HG02973 (cell line): ENCODE data around the gene CCDC102B.
"Not testable (repeated sequence)": the region's sequence is repeated elsewhere in the genome, so short reads cannot be mapped to it uniquely, and the experiment has no call there.

Source experiments
- ATAC-seq: cut with Tn5 transposase; IDR thresholded peaks from one replicate; pipeline ENCODE4 v1.9.1; 2021; ENCODE audit warnings: moderate library complexity; ENCODE audit not compliant: unreplicated experiment

The CCDC102B gene

GRCh38 chr18:68826121-68826520 lies 28.2 kb downstream of the CCDC102B start:
- no peak for ATAC-seq

DNA sequence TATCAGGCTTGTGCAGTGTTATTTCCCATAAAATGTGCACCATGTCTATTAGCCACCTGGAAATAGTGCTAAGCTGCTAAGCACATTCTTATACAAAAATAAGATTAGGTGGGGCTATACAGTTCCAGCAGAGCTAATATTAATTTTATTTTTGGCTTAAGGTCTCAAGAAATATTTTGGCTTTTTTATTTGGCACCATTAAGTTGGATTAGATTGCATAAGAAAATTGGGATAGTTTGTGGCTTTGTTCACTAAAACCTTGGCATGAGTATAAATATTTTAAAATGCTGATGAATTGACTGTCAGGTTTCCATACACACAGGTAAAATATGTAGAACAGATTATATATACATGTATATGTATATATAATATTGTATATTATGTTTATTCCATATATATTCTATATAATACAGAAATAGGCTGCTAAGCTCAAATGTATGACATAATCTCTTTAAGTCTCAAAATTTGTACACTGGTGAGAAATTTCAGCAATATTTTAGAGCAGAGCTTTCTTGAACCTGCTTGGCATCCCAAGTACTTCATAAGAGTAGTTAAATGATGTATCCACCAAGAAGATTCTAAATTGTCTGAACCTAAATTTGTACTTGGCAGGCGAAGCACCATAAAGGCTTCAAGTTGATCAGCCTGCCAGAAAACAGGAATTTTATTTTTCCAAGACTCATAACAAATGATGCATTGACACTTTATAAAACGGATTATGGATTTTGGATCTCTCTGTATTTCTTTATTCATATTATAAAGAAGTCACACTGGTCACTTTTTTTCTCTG lies 32.6 kb downstream of the CCDC102B start:
- ATAC-seq = no peak

- no peak for ATAC-seq
Observed at GRCh38 chr18:68833756-68834155, 35.9 kb downstream of the CCDC102B start.

- ATAC-seq = no peak
Observed at GRCh38 chr18:68837665-68838451, 40.0 kb downstream of the CCDC102B start.

GRCh38 chr18:68839701-68840100 lies 41.8 kb downstream of the CCDC102B start:
- no peak for ATAC-seq

- ATAC-seq = no peak
Observed at GRCh38 chr18:68840554-68841263, 42.8 kb downstream of the CCDC102B start.

- ATAC-seq = no peak
Observed at GRCh38 chr18:68841301-68841700, 43.4 kb downstream of the CCDC102B start.

DNA sequence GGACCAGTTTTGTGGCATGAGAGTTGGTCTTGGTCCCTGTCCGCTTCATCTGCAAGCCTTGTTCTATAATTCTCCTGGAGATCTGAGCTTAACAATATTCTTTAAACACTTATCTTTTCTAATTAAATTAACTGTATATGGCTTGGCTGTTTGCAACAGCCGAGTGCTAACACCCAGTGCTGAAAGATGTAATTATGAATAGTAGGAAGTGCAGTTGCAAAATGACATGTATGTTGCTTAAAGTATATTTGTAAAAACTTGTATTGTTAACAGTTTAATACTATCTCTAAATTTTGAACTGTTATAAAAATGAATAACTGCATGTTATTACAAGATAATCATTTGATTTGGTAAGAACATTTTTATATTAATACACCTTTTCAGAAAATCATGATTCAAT lies 45.1 kb downstream of the CCDC102B start:
- ATAC-seq = no peak

- ATAC-seq = no peak
Observed at GRCh38 chr18:68843473-68844089, 45.7 kb downstream of the CCDC102B start.

GRCh38 chr18:68847219-68847837 lies 49.4 kb downstream of the CCDC102B start:
- peak; percentile 64 for ATAC-seq

DNA sequence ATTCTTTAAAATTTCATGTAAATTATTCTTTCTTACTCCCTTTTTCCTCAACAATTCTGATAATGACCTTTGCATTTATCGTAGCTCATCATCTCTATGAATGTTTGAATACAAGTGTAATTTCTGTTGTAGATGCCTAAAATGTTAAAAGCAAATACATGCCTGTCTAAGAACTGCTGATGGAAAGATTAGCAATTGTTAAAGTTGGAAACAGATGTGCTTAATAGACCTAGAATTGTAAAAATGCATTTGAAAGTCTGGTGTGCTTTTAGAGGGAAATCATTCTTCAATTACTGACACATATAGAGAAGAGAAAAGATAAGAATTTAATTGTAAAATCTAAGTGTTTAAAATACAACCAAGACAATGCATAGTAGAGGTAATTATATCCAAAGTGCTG lies 50.4 kb downstream of the CCDC102B start:
- ATAC-seq = no peak

DNA sequence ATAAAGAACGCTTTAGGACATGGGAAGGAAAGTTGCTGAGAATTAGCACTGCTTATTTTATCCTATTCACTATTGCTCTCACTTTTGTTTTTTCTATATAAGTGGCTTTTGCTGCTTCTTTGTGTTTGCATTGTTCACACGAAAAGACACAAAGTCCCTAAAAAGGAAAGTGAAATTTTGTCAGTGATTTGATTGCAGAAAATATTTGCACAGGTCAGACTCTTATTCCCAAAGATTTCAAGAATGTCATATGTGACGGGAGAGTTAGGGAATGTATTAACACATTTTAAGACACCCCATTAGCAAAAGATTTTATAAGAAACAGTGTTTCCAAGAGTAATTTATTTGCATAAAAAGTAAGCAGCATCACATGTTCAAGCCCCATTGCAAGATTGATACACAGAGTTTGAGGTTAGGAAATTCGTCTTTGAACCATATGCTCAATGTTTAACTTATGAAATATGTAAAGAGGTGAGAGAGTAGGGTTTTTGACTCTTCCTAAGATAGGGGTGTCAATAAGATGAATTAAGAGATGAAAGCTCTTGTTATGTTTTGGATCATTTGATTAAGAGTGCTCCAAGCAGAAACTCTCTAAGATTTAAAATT lies 57.0 kb downstream of the CCDC102B start:
- ATAC-seq = no peak

DNA sequence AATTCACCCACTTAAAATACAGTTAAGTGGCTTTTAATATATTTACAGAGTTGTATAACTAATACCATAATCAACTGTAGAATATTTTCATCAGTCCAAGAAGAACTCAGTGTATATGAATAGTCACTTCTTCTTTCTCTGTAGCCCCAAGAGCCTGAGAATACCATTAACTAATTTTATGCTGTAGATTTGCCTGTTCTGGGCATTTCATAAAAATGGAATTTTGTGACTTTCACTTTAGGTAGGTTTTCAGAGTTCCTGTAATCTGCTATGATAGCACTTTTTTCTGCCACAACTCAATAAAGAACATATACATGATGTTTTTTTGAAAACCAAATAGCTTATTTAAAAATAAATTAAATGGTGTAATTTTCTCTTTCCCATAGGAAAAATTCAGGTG lies 57.6 kb downstream of the CCDC102B start:
- ATAC-seq = no peak

DNA sequence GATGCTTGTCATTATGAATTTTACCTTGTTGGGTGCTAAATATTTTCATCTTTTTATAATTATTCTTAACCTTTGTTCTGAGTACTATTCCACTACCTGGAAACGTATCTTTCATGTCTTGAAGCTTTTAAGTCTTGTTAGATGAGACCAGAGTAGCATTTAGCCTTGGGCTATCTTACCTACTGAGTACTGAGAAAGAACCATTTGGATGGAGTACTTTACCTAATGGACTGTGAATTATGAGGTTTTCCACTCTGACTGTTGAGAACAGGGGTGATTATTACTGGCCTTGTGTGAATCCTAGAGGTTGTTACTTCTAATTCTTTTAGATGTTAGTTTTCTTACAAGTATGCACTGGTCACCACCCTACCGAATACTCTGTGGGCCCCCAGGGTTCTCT lies 63.5 kb downstream of the CCDC102B start:
- no peak for ATAC-seq

GRCh38 chr18:68865021-68865420 lies 67.1 kb downstream of the CCDC102B start:
- ATAC-seq = no peak

GRCh38 chr18:68865503-68865902 lies 67.6 kb downstream of the CCDC102B start:
- ATAC-seq = no peak

DNA sequence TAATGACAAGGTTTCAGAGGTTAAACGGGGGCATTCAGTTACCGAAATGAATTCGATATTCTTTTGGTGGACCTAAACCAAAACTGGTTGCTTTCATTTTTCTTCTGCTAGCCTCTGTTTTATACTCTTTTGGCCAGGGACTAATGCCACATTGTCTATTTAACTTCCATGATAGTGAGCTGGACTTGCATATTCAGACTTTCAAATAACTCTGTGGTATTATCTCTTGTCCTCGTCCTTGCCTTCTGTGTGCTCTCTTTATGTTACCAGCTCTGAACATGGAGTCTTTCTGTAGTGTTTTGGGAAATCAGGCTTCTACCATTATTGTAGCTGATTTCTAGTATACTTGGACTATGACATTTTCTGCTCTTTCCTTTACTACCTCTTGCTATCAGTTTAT lies 75.1 kb downstream of the CCDC102B start:
- ATAC-seq = no peak

- no peak for ATAC-seq
Observed at GRCh38 chr18:68874361-68874760, 76.5 kb downstream of the CCDC102B start.

DNA sequence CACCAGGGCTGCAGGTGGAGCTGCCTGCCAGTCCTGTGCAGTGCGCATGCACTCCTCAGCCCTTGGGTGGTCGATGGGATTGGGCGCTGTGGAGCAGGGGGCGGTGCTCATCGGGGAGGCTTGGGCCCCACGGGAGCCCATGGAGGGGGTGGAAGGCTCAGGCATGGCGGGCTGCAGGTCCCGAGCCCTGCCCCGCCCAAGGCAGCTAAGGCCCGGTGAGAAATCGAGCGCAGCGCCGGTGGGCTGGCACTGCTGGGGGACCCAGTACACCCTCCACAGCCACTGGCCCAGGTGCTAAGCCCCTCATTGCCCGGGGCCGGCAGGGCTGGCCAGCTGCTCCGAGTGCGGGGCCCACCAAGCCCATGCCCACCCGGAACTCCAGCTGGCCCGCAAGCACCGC lies 82.1 kb downstream of the CCDC102B start:
- ATAC-seq = not testable (repeated sequence)

- no peak for ATAC-seq
Observed at GRCh38 chr18:68887410-68887809, 89.5 kb downstream of the CCDC102B start.
